ENCODE measurements around the gene TPX2.

The TPX2 gene

DNA sequence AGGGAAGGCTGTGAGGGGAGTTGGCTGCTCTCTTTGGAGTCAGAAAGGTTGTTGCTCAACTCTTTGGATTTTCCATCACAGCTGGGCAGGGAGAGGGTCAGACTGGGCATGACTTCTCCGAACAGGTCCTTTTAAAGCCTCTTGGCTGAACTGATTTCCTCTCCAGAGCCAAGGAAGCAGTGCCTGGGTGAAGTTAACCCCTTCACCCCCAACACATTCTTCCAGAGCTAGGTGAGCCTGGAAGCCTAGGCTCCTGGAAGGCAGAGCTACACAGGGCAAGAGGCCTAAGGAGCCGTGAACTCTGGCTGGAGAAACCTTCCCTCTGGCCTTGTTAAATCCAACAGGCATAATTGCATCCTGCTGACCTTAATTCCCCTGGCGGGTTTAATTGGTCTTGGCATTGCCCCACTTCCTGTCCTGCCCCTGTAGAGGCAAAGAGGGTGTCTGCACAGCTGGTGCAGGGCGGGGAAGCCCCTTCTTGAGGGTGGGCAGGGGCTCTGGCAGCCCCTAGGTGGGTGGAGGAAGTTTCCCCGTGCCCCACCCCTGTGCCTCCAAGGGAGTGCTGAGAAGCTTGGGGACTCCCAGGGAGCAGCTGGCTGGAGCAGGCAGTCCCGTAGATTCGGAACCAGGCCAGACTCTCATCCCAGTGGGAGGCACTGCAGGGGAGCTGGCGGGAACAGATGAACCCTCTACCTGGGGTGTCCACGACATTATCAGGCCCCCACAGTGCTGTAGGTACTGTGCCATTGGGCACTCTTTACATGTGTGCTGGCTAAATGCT lies 76.5 kb downstream of the TPX2 start:
- Histone ChIP-seq H2AFZ (ENCODE audit: low read depth, low read length, severe bottlenecking) (no peak overlapping the region), H3K9ac (ENCODE audit: low read length) (no peak overlapping the region), H3K9me2 (replicated peaks; ENCODE audit: insufficient read depth, low read length) (no peaks in the 10 kb centered on the region), H3F3A (ENCODE audit: insufficient read depth) (no peaks in the 10 kb centered on the region), H3K79me2 (ENCODE audit: insufficient read depth, low read length) (no peaks in the 10 kb centered on the region), H3K4me2 (ENCODE audit: low read depth, low read length, poor library complexity, severe bottlenecking) (no peak overlapping the region), H3K27ac (ENCODE audit: low read depth, low read length) (no peak overlapping the region), H3K27me3 (ENCODE audit: low read length) (no peaks in the 10 kb centered on the region), H3K9me3 (ENCODE audit: insufficient read depth, low read length) (no peaks in the 10 kb centered on the region), H4K20me1 (ENCODE audit: low read depth, low read length) (no peaks in the 10 kb centered on the region), H3K4me3 (ENCODE audit: insufficient read depth, low read length, poor library complexity, severe bottlenecking) (no peak overlapping the region), H3K36me3 (ENCODE audit: low read length) (no peaks in the 10 kb centered on the region)
- TF ChIP-seq, protein P1, sequence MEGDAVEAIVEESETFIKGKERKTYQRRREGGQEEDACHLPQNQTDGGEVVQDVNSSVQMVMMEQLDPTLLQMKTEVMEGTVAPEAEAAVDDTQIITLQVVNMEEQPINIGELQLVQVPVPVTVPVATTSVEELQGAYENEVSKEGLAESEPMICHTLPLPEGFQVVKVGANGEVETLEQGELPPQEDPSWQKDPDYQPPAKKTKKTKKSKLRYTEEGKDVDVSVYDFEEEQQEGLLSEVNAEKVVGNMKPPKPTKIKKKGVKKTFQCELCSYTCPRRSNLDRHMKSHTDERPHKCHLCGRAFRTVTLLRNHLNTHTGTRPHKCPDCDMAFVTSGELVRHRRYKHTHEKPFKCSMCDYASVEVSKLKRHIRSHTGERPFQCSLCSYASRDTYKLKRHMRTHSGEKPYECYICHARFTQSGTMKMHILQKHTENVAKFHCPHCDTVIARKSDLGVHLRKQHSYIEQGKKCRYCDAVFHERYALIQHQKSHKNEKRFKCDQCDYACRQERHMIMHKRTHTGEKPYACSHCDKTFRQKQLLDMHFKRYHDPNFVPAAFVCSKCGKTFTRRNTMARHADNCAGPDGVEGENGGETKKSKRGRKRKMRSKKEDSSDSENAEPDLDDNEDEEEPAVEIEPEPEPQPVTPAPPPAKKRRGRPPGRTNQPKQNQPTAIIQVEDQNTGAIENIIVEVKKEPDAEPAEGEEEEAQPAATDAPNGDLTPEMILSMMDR (IDR thresholded peaks at IDR 0.05; ENCODE audit: insufficient read depth, low read length, poor library complexity, severe bottlenecking): no peak
- TF ChIP-seq EZH2phosphoT487 (conservative IDR thresholded peaks at IDR 0.05; ENCODE audit: low read length): no peak

DNA sequence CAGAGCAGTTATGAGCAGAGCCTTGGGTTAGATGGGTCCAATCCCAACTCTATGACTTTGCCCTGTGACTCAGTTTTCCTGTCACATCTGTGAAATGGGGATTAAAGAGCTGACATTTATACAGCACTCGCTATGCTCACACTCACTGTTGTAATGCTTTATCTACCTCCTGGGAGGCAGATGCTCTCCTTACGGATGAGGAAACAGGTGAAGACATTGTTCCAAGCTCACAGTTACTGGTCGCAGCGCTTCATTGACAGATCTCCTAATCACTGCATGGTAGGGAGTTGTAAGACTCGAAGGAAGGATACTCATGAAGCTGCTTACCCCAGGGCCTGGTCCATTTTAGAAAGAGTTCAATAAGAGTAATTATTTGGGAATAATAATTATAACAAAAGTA lies 77.1 kb downstream of the TPX2 start:
- Histone ChIP-seq H3K79me2 (ENCODE audit: insufficient read depth, low read length) (no peaks in the 10 kb centered on the region), H3K4me3 (ENCODE audit: insufficient read depth, low read length, poor library complexity, severe bottlenecking) (no peak overlapping the region), H3K9me3 (ENCODE audit: insufficient read depth, low read length) (no peaks in the 10 kb centered on the region), H3K36me3 (ENCODE audit: low read length) (no peaks in the 10 kb centered on the region), H3K27ac (ENCODE audit: low read depth, low read length) (no peak overlapping the region), H3K4me2 (ENCODE audit: low read depth, low read length, poor library complexity, severe bottlenecking) (no peak overlapping the region), H4K20me1 (ENCODE audit: low read depth, low read length) (no peaks in the 10 kb centered on the region), H3K9ac (ENCODE audit: low read length) (no peak overlapping the region), H3K27me3 (ENCODE audit: low read length) (no peaks in the 10 kb centered on the region), H3F3A (ENCODE audit: insufficient read depth) (no peaks in the 10 kb centered on the region), H3K9me2 (replicated peaks; ENCODE audit: insufficient read depth, low read length) (no peaks in the 10 kb centered on the region), H2AFZ (ENCODE audit: low read depth, low read length, severe bottlenecking) (no peak overlapping the region)
- TF ChIP-seq, protein P1 (IDR thresholded peaks at IDR 0.05; ENCODE audit: insufficient read depth, low read length, poor library complexity, severe bottlenecking): no peak
- no peak for TF ChIP-seq EZH2phosphoT487 (conservative IDR thresholded peaks at IDR 0.05; ENCODE audit: low read length)

DNA sequence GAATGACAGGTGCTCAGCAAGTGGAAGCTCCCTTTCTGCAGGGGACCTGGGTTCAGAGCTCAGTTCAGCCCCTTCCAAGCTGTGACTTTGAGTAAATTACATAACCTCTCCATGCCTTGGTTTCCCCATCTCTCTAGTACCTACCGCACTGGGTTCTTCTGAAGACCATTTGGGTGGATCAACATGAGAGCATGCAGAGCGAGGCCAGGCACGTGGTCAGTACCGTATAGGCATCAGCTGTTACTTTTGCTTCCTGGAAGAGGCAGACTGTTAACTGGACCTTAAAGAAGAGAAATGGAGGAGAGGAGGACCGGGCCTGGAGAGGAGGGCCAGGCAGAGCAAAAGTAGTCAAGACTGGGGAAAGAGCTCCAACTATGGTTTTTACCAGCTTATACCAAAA lies 78.4 kb downstream of the TPX2 start:
- H3K36me3 ChIP-seq (ENCODE audit: low read length): no peaks in the 10 kb centered on the region
- no peaks in the 10 kb centered on the region for H3F3A ChIP-seq (ENCODE audit: insufficient read depth)
- no peak overlapping the region for H3K4me2 ChIP-seq (ENCODE audit: low read depth, low read length, poor library complexity, severe bottlenecking)
- H3K27me3 ChIP-seq (ENCODE audit: low read length): no peaks in the 10 kb centered on the region
- no peaks in the 10 kb centered on the region for H3K9me3 ChIP-seq (ENCODE audit: insufficient read depth, low read length)
- no peaks in the 10 kb centered on the region for H4K20me1 ChIP-seq (ENCODE audit: low read depth, low read length)
- no peak overlapping the region for H2AFZ ChIP-seq (ENCODE audit: low read depth, low read length, severe bottlenecking)
- no peak overlapping the region for H3K27ac ChIP-seq (ENCODE audit: low read depth, low read length)
- H3K4me3 ChIP-seq (ENCODE audit: insufficient read depth, low read length, poor library complexity, severe bottlenecking): no peak overlapping the region
- H3K9me2 ChIP-seq (replicated peaks; ENCODE audit: insufficient read depth, low read length): no peaks in the 10 kb centered on the region
- no peak overlapping the region for H3K9ac ChIP-seq (ENCODE audit: low read length)
- TF ChIP-seq, protein P1 (IDR thresholded peaks at IDR 0.05; ENCODE audit: insufficient read depth, low read length, poor library complexity, severe bottlenecking): no peak
- no peak for TF ChIP-seq EZH2phosphoT487 (conservative IDR thresholded peaks at IDR 0.05; ENCODE audit: low read length)
- no peaks in the 10 kb centered on the region for H3K79me2 ChIP-seq (ENCODE audit: insufficient read depth, low read length)
